ENCODE measurements around the gene CREB5. TPM values are rescaled to one million over a fixed set of nuclear protein-coding genes. Genes with fewer than 3 reads are reported as not detected.

Gene CREB5
- total RNA-seq, 1 experiment from 2014 or later: 2.1 TPM

DNA sequence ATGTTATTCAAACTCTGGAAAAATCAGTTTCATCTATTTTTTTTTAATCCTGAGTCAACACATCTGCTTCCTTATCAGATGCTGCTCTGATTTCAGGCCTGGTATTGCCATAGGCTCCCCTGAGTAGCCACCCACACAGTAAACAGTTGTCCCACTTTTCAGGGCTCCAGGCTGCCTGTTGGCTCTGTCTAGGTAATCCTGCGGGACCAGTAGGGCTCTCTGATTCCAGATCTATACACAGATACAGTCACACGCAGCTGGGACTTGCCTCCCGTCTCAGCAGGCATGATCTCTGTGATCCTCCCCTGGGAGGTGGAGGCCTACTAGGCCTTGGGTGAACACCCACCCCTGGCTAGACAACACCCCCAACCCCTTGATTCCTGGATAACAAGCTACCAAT lies 206.1 kb downstream of the CREB5 start:
- CTCF ChIA-PET: no interaction called here

DNA sequence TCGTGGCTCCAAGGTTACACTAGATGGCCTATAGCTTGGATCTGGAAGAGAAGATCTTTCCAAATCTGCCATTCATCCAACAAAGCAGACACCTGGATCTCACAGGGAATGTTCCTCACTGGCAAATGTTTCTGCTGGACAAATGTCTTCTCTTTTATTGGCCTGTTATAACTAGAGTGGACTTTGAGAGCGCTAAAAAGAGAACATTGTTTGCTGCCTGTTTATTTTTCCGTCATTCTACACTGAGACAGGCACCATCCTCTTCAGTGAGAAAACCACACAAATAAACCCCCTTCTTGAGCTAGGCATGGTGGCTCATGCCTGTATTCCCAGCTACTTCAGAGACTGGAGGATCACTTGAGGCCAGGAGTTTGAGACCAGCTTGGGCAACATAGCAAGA lies 206.9 kb downstream of the CREB5 start:
- ChIA-PET CTCF (no interaction called here), POLR2A (ENCODE audit: unreplicated experiment) (no interaction called here)
- Histone ChIP-seq H3K4me3 (no peak overlapping the region), H3K4me1 (replicated peaks; ENCODE audit: insufficient read depth) (peaks cover 28% of the 10 kb centered on the region), H3K27ac (no peak overlapping the region), H4K20me1 (ENCODE audit: insufficient read depth) (no peaks in the 10 kb centered on the region), H3F3A (ENCODE audit: insufficient read depth, low read depth) (peaks cover 3% of the 10 kb centered on the region; the same call in 1 of the 2 replicates), H3K27me3 (ENCODE audit: insufficient read depth, low read depth) (no peaks in the 10 kb centered on the region), H3K4me2 (no peak overlapping the region), H3K36me3 (ENCODE audit: low read depth) (no peaks in the 10 kb centered on the region), H3K9me3 (ENCODE audit: insufficient read depth, low read depth) (no peaks in the 10 kb centered on the region), H3K79me2 (ENCODE audit: low read depth) (no peaks in the 10 kb centered on the region), H3K9me2 (ENCODE audit: insufficient read depth) (no peaks in the 10 kb centered on the region), H2AFZ (no peak overlapping the region)
- intact Hi-C loops (cut with micrococcal nuclease; ENCODE audit: unreplicated experiment): loop anchor here (10.0 kb wide), 1 partner anchor 574 kb away; no protein-coding TSS in a partner anchor
- no TSS peak for BruUV-seq (replicated peaks)
- no peak for DNase-seq
- TF ChIP-seq, protein P1, sequence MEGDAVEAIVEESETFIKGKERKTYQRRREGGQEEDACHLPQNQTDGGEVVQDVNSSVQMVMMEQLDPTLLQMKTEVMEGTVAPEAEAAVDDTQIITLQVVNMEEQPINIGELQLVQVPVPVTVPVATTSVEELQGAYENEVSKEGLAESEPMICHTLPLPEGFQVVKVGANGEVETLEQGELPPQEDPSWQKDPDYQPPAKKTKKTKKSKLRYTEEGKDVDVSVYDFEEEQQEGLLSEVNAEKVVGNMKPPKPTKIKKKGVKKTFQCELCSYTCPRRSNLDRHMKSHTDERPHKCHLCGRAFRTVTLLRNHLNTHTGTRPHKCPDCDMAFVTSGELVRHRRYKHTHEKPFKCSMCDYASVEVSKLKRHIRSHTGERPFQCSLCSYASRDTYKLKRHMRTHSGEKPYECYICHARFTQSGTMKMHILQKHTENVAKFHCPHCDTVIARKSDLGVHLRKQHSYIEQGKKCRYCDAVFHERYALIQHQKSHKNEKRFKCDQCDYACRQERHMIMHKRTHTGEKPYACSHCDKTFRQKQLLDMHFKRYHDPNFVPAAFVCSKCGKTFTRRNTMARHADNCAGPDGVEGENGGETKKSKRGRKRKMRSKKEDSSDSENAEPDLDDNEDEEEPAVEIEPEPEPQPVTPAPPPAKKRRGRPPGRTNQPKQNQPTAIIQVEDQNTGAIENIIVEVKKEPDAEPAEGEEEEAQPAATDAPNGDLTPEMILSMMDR (conservative IDR thresholded peaks at IDR 0.05): no peak
- TF ChIP-seq EZH2 (IDR thresholded peaks at IDR 0.05; ENCODE audit: low read depth): no peak

More for the DNA sequence above, 206.1 kb downstream of the CREB5 start:
- Histone ChIP-seq H3K27me3 (ENCODE audit: insufficient read depth, low read depth) (no peaks in the 10 kb centered on the region), H3K4me3 (no peak overlapping the region), H3F3A (ENCODE audit: insufficient read depth, low read depth) (no peaks in the 10 kb centered on the region), H2AFZ (no peak overlapping the region), H3K27ac (no peak overlapping the region), H4K20me1 (ENCODE audit: insufficient read depth) (no peaks in the 10 kb centered on the region), H3K9me2 (ENCODE audit: insufficient read depth) (no peaks in the 10 kb centered on the region), H3K36me3 (ENCODE audit: low read depth) (no peaks in the 10 kb centered on the region), H3K9me3 (ENCODE audit: insufficient read depth, low read depth) (peaks cover 4% of the 10 kb centered on the region; the same call in 1 of the 2 replicates), H3K79me2 (ENCODE audit: low read depth) (no peaks in the 10 kb centered on the region), H3K4me1 (replicated peaks; ENCODE audit: insufficient read depth) (peaks cover 23% of the 10 kb centered on the region), H3K4me2 (no peak overlapping the region)
- POLR2A ChIA-PET (ENCODE audit: unreplicated experiment): no interaction called here
- peak; percentile 22 to 67 for DNase-seq
- BruUV-seq (replicated peaks): no TSS peak
- intact Hi-C loops (cut with micrococcal nuclease; ENCODE audit: unreplicated experiment): loop anchor here (10.0 kb wide), 1 partner anchor 574 kb away; no protein-coding TSS in a partner anchor
- TF ChIP-seq, protein P1 (conservative IDR thresholded peaks at IDR 0.05): no peak
- no peak for TF ChIP-seq EZH2 (IDR thresholded peaks at IDR 0.05; ENCODE audit: low read depth)

DNA sequence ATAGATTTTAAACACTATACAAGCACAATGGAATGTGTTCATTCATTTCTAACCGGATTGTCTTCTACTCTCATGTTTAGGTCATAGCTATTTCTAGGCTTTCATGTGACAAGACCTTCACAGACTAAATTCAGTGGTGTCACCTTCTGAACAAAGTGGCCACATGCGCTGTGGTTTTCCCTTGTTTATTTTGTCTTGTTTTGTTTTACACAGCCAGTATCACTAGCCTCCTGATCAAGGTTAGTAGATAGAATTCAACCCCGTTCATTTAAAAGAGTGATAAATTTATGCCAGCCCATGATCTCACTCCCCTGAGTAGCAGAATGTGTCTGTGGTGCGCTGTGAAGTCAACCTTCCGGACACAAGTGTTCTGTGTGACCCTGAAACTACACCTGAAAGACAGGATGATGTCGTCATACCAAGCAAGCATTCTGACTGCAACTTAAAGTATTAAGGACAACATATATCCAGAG lies 209.1 kb downstream of the CREB5 start:
- no TSS peak for BruUV-seq (replicated peaks)
- peaks cover 28% of the 10 kb centered on the region for H3K4me1 ChIP-seq (replicated peaks; ENCODE audit: insufficient read depth)
- DNase-seq: no peak
- TF ChIP-seq EZH2 (IDR thresholded peaks at IDR 0.05; ENCODE audit: low read depth): no peak
- TF ChIP-seq, protein P1 (conservative IDR thresholded peaks at IDR 0.05): no peak
- POLR2A ChIA-PET (ENCODE audit: unreplicated experiment): no interaction called here
- H3F3A ChIP-seq (ENCODE audit: insufficient read depth, low read depth): peaks cover 3% of the 10 kb centered on the region; the same call in 1 of the 2 replicates
- H2AFZ ChIP-seq: no peak overlapping the region
- no peaks in the 10 kb centered on the region for H3K36me3 ChIP-seq (ENCODE audit: low read depth)
- H3K79me2 ChIP-seq (ENCODE audit: low read depth): no peaks in the 10 kb centered on the region
- H3K9me3 ChIP-seq (ENCODE audit: insufficient read depth, low read depth): no peaks in the 10 kb centered on the region
- intact Hi-C loops (cut with micrococcal nuclease; ENCODE audit: unreplicated experiment): loop anchor here (10.0 kb wide), 1 partner anchor 117 kb away; no protein-coding TSS in a partner anchor
- CTCF ChIA-PET: no interaction called here
- no peak overlapping the region for H3K4me2 ChIP-seq
- H3K4me3 ChIP-seq: no peak overlapping the region
- no peaks in the 10 kb centered on the region for H3K9me2 ChIP-seq (ENCODE audit: insufficient read depth)
- no peaks in the 10 kb centered on the region for H4K20me1 ChIP-seq (ENCODE audit: insufficient read depth)
- H3K27ac ChIP-seq: no peak overlapping the region
- H3K27me3 ChIP-seq (ENCODE audit: insufficient read depth, low read depth): no peaks in the 10 kb centered on the region
